Measurements from ENCODE around the gene HEY2.
"Not testable (repeated sequence)": the region's sequence is repeated elsewhere in the genome, so short reads cannot be mapped to it uniquely, and the experiment has no call there.

The HEY2 gene

GRCh38 chr6:125797886-125798444 is 48.5 kb downstream of the HEY2 start:
- DNase-seq, result no peak

GRCh38 chr6:125798734-125799508 is 49.5 kb downstream of the HEY2 start:
- DNase-seq, result no peak

- DNase-seq, result no peak
Measured at GRCh38 chr6:125802383-125802782, 53.0 kb downstream of the HEY2 start.

GRCh38 chr6:125802943-125803377 is 53.5 kb downstream of the HEY2 start:
- peak; percentile 20 for DNase-seq

GRCh38 chr6:125804264-125804663 is 54.8 kb downstream of the HEY2 start:
- no peak for DNase-seq

- not testable (repeated sequence) for DNase-seq
Measured at GRCh38 chr6:125804866-125805425, 55.5 kb downstream of the HEY2 start.

GRCh38 chr6:125806813-125807212 is 57.4 kb downstream of the HEY2 start:
- DNase-seq, result no peak

- DNase-seq, result no peak
Measured at GRCh38 chr6:125807293-125807692, 57.9 kb downstream of the HEY2 start.

- DNase-seq, result no peak
Measured at GRCh38 chr6:125808060-125808459, 58.6 kb downstream of the HEY2 start.

GRCh38 chr6:125808591-125808990 is 59.2 kb downstream of the HEY2 start:
- DNase-seq, result no peak

GRCh38 chr6:125809570-125810170 is 60.2 kb downstream of the HEY2 start:
- no peak for DNase-seq

GRCh38 chr6:125810445-125810844 is 61.0 kb downstream of the HEY2 start:
- no peak for DNase-seq

Data from hematopoietic multipotent progenitor cell treated with erythropoietin and hydrocortisone succinate and interleukin-3 and kit ligand, for 8 days (in vitro differentiated cells).